ENCODE data around the gene TRAPPC5.

GRCh38 chr19:7657131-7657751 is 23.4 kb upstream of the TRAPPC5 start:
- TF ChIP-seq SMC3 (IDR thresholded peaks at IDR 0.05; ENCODE audit: low read depth, low read length) (no peak), NFIC (IDR thresholded peaks at IDR 0.05; ENCODE audit: borderline replicate concordance) (no peak), FOXM1 (IDR thresholded peaks at IDR 0.05; ENCODE audit: low read depth) (no peak), IRF3 (IDR thresholded peaks at IDR 0.05; ENCODE audit: low read depth, low read length) (no peak), CHD2 (IDR thresholded peaks at IDR 0.05; ENCODE audit: low read length, partially characterized antibody) (no peak)
- TF ChIP-seq, protein P1, sequence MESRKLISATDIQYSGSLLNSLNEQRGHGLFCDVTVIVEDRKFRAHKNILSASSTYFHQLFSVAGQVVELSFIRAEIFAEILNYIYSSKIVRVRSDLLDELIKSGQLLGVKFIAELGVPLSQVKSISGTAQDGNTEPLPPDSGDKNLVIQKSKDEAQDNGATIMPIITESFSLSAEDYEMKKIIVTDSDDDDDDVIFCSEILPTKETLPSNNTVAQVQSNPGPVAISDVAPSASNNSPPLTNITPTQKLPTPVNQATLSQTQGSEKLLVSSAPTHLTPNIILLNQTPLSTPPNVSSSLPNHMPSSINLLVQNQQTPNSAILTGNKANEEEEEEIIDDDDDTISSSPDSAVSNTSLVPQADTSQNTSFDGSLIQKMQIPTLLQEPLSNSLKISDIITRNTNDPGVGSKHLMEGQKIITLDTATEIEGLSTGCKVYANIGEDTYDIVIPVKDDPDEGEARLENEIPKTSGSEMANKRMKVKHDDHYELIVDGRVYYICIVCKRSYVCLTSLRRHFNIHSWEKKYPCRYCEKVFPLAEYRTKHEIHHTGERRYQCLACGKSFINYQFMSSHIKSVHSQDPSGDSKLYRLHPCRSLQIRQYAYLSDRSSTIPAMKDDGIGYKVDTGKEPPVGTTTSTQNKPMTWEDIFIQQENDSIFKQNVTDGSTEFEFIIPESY (IDR thresholded peaks at IDR 0.05; ENCODE audit: borderline replicate concordance, low read depth) = no peak
